LNCaP clone FGC (cell line): ENCODE measurements around the gene PCF11.

Source experiments
- DNase-seq: peaks from one replicate; pipeline ENCODE4 v3.0.0-alpha.2; 2011; ENCODE audit warnings: low read depth
- H3K4me3 ChIP-seq: 2 replicates; pipeline ENCODE4 v1.5.1; 2011; ENCODE audit warnings: mild to moderate bottlenecking, low read depth, low read length, control low read depth
- TF ChIP-seq, protein P1 (sequence below): IDR thresholded peaks from 2 replicates; pipeline ENCODE4 v1.5.1; 2012; ENCODE audit warnings: mild to moderate bottlenecking; ENCODE audit not compliant: control insufficient read depth, insufficient read depth; ENCODE audit errors: extremely low read depth

PCF11 gene

GRCh38 chr11:83156144-83156995 is 561 bp upstream of the PCF11 start:
- peak overlapping the region; percentile 70 for H3K4me3 ChIP-seq
- TF ChIP-seq, protein P1, sequence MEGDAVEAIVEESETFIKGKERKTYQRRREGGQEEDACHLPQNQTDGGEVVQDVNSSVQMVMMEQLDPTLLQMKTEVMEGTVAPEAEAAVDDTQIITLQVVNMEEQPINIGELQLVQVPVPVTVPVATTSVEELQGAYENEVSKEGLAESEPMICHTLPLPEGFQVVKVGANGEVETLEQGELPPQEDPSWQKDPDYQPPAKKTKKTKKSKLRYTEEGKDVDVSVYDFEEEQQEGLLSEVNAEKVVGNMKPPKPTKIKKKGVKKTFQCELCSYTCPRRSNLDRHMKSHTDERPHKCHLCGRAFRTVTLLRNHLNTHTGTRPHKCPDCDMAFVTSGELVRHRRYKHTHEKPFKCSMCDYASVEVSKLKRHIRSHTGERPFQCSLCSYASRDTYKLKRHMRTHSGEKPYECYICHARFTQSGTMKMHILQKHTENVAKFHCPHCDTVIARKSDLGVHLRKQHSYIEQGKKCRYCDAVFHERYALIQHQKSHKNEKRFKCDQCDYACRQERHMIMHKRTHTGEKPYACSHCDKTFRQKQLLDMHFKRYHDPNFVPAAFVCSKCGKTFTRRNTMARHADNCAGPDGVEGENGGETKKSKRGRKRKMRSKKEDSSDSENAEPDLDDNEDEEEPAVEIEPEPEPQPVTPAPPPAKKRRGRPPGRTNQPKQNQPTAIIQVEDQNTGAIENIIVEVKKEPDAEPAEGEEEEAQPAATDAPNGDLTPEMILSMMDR = no peak
- DNase-seq = peak; percentile 100

- DNase-seq = no peak
- TF ChIP-seq, protein P1 = no peak
- peak overlapping the region; percentile 99 for H3K4me3 ChIP-seq
Measured at GRCh38 chr11:83157594-83158356, 844 bp downstream of the PCF11 start.

DNA sequence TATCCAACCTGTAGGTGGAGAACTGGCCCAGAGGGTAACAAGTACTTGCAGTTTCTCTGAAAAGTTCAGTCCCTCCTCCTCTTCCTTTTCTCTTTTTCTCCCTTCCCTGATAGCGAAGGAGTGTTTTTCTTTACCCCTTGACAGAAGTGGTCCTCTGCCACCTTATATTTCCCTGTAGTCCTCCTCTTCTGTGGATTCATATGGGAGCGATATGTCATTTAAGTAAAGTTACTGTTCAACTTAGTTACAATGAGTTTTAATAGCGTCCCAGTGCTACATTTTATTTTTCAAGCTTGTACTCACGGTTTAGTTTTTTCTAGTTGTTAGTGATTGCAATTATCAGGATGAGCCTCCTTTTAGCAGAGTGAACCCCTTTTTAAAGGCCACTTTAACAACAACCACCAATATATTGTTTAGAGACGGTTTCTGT is 1.4 kb downstream of the PCF11 start:
- peak overlapping the region; percentile 99 for H3K4me3 ChIP-seq
- no peak for DNase-seq
- TF ChIP-seq, protein P1 = no peak

- H3K4me3 ChIP-seq = peak overlapping the region; percentile 99
- DNase-seq = no peak
- TF ChIP-seq, protein P1 = no peak
Measured at GRCh38 chr11:83158965-83159901, 2.3 kb downstream of the PCF11 start.

DNA sequence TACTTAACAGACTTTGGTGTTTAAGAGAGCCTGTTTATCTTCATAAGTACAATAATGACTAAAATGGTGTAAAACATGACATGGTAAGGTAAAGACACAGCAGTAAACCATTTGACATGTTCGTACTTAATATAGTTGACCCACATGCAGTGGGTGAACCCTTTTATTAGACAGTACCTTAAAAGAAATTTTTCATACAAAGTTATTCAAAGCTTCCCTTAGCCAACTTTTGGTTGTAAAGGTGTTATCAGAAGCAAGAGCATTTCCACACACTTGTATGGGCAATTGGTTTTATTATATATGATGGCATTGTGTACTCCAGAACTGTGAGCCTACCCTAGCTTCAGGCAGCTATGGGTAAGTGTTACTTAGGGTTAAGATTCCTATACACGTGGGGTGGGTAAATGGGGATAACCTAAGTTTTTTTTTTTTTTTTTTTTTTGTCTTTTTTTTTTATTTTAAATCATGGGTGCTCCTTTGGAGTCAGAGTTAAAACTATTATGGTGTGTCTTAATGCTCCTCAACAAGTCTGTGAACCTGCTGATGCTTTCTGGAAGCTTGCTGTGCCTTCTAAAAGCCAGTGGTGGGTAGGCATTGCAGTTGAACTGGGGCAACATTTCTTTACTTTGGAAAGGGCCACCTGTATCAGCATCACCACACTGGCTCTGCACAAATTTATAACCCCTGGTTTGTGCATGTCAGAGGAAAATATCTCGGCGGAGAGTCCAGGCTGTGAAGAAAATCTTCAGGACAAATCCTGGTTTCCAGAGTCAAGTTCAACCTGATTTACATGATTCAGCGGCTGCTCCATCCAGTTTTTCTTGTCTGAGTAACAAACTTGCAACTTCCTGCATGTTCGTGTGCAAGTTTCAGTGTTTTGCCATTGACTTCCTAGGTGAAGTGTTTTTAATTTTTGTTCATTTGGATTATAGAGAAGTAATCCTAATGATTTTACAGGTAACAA is 3.3 kb downstream of the PCF11 start:
- TF ChIP-seq, protein P1 = no peak
- peak; percentile 88 for DNase-seq

More for the DNA sequence above, 3.3 kb downstream of the PCF11 start:
- peak overlapping the region; percentile 99 for H3K4me3 ChIP-seq
